ENCODE results near the gene UBAP2L.

UBAP2L gene, protein sequence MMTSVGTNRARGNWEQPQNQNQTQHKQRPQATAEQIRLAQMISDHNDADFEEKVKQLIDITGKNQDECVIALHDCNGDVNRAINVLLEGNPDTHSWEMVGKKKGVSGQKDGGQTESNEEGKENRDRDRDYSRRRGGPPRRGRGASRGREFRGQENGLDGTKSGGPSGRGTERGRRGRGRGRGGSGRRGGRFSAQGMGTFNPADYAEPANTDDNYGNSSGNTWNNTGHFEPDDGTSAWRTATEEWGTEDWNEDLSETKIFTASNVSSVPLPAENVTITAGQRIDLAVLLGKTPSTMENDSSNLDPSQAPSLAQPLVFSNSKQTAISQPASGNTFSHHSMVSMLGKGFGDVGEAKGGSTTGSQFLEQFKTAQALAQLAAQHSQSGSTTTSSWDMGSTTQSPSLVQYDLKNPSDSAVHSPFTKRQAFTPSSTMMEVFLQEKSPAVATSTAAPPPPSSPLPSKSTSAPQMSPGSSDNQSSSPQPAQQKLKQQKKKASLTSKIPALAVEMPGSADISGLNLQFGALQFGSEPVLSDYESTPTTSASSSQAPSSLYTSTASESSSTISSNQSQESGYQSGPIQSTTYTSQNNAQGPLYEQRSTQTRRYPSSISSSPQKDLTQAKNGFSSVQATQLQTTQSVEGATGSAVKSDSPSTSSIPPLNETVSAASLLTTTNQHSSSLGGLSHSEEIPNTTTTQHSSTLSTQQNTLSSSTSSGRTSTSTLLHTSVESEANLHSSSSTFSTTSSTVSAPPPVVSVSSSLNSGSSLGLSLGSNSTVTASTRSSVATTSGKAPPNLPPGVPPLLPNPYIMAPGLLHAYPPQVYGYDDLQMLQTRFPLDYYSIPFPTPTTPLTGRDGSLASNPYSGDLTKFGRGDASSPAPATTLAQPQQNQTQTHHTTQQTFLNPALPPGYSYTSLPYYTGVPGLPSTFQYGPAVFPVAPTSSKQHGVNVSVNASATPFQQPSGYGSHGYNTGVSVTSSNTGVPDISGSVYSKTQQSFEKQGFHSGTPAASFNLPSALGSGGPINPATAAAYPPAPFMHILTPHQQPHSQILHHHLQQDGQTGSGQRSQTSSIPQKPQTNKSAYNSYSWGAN

DNA sequence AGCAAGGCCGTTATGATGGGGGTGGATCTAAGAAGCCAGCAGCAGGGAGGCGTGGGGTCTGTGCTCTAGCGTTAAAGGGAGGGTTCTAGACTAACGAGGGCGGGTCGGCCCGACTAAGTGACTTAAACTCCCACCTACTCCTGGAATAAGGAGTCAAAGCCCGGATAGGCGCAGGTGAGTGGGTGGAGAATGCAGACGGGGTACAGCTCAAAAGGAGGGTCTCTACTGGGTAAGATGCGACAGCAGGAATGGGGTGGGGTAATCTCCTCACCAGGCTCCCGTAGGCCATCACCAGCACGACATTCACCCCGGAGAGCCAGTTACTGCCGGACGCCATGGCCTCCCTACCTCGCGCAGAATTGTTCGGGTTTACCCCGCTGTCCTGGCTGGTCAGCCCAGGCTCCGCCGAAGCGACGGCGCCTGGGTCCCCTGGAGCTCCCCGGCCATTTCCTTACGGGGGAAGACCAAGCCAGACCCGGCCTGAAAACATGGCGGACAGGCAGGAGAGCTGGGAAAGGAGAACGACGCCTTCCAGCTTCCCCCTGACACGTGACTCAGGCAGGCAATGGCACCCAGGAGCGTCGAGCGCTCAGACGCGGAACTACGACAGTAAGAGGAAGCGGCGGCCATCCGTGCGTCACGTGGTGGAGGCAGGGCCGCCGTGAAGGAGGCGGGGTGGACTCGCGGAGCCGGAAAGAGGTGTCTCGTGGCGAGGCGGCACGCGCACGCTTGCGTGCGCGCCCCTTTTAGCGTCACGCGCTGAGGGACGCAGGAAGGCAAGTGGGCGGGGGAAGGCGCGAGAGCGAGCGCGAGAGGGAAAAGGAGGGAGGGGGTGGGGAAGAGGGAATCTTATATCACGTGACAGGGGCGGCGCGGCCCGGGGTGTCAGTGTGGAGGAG, at the start of gene UBAP2L:
Gene UBAP2L (plus strand): TSS at position 885 of the 899 bp plus-strand sequence. CDS start 4,169 bp downstream, outside the sequence.
- DNase-seq: peak; percentile 100

DNA sequence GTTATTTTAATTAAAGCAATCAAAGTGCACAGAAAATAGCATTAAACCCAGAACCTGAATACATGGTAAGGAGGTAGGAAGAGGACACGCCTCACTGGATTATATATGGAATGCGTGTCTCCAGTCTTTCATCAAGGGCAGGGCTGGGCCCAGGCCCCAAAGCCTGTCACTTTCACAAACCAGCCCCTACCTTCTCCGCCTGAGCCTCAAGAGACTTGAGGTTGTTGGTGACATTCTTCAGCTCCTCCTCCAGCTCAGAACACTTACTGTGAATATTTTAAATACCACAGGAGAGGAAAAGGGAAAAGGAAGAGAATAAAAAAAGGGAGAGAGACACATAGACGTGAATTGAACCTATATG, 49.6 kb upstream of the UBAP2L start:
- DNase-seq: no peak

- DNase-seq: no peak
Observed at GRCh38 chr1:154171880-154172279, 48.9 kb upstream of the UBAP2L start.

DNA sequence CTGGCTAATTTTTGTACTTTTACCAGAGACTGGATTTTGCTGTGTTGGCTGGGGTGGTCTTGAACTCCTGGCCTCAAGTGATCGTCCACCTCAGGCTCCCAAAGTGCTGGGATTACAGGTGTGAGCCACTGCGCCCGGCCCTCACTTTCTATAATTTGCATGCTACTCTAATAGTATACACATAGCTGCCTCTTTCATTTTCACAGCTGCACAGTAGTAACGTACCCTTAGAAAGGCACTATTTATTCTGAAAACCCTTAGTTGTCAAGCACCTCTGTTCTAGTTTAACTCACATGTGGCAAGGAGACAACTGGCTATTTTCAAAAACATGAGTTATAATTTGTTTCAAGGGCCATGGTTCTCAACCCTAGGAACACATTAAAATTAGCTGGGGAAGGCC, 46.1 kb upstream of the UBAP2L start:
- no peak for DNase-seq

DNA sequence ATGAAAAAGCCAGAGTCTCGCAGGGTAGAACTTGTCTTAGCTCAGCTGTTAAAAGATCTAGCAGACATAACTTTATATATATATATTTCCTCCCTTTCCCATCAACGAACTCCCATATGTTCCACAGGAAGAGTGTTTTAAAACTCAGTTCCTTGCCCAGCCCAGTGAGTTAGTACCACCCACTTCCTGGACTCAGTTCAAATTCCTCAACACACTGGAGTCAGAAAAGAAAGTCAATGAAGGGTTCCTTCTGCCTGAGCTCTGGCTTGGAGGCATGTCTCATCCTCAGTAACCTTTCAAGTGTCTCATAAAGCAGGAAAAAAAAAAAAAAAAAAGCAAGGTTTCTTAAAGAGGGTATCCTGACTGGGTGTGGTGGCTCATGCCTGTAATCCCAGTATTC, 44.4 kb upstream of the UBAP2L start:
- no peak for DNase-seq

GRCh38 chr1:154178013-154178412, 42.7 kb upstream of the UBAP2L start:
- DNase-seq: no peak

DNA sequence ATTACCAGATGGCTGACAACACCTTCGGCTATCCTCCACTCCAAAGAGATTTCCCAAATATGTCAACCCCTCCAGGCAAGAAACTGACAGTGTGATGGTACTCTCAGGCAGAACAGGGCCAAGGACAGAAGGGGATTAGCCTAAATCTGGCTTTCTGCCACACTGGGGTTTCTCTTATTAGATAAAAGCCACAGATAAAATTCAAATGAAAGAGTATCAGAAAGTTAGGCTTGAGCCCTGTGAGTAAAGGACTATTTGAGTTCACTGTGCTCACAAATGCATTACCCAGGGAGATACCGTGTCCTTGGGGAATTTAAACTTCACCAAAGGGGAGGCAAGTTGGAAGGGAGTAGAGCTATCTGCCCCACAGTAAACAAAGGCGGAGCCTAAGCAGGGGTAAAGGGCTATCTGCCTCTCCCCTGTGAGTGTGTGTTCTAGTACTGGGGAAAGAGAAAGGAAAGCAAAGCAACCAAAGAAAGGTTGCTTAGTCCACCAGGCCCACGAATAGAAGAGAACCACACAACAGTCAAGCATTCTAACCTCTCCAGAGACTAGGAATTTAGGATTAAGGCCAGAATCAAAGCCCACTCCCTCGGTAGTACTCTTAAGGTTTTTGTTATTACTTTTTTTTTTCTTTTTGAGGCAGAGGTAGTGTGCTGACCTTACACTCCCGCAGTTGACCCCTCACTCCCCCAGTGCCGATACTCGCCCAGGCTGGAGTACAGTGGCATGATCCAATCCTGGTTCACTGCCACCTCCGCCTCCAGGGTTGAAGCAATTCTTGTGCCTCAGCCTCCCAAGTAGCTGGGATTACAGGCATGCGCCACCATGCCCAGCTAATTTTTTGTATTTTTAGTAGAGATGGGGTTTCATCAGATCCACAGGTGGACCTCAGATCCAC, 41.6 kb upstream of the UBAP2L start:
- peak; percentile 97 for DNase-seq

DNA sequence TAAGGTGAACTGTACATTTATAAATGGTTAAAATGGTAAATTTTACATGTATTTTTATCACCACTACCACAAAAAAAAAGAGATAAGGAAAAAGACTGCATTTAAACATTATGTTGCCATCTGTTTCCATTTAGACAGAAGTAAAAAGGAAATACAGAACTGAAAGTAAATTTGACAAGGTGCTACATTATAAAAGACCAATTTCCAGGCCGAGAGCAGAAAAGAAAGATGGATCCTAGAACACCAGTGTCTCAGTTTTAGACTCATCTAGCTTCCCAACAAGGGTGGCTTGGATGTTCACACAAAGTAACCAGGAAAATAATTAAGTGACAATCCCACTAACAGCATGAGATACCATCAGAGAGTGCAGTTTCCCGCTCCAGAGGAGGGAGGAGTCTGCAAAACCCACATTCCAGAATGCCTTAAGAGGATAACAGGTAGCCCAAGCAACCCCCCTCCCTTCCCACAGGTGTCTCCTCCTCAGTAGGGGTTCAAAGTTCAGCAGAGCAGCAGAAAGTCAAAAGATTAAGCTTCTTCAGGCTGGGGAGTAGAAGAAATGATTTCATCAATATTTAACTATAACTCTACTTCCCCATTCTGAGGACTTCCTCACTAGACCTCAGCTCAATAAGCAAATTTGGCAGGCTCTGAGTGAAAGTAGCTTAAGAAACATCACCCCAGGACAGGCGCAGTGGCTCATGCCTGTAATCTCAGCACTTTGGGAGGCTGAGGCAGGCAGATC, 40.6 kb upstream of the UBAP2L start:
- no peak for DNase-seq

DNA sequence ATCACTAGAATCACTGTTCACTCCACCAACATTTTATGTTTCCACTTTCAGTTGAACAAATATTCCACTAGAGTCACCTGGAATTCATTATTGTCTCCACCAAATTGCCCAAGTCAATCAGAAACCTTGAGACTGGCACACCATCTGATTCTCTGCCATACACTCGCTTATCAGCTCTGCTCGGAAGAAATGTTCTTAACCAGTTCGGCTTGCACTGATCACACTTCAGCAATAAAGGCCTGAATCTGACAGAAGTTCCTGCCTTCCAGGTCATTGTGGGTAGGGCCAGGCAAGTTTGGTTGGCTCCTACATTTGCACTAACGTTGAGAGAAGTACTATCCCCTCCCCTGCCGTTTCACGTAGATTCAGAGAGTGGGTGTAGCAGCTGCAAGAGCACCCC, 38.8 kb upstream of the UBAP2L start:
- no peak for DNase-seq

GRCh38 chr1:154182344-154183045, 38.3 kb upstream of the UBAP2L start:
- peak; percentile 70 for DNase-seq

DNA sequence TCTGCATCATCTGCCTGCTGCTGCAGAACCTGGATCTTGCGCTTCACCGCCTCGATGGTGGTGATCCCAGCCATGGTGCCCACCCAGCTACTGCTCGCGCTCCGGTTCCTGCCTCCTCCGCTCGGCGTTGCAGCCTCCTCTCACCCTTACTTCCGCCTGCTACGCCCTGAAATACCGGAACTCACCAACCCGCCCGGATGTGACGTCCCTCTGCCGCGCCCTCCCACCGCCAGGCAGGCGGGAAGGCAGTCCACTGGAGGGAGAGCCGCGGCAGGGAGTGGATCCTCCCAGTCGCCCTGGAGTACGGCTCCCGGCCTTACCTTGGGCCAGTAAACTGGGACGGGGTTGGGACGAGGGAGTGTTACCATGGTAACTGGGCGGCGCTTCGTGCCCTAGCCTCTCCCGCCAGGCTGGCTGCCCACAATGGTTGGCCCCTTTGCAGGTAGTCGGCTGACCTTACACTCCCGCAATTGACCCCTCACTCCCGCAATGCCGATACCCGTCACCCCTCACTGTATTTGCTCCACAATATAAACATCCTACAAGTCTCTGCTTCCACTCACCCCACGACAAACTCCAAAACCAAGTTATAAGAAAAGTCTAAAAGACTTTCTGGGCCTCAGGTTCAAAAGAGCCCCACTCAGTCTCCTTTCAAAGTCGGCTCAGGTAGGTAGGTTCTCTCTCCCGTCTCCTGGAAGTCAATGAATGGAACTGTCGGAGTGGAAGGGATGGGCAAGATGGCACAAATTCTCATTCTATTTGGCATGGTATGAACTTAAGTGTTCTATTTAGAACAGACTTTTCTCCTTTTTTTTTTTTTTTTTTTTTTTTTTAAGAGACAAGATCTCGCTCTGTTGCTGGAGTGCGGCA, 37.5 kb upstream of the UBAP2L start:
- DNase-seq: peak; percentile 99

DNA sequence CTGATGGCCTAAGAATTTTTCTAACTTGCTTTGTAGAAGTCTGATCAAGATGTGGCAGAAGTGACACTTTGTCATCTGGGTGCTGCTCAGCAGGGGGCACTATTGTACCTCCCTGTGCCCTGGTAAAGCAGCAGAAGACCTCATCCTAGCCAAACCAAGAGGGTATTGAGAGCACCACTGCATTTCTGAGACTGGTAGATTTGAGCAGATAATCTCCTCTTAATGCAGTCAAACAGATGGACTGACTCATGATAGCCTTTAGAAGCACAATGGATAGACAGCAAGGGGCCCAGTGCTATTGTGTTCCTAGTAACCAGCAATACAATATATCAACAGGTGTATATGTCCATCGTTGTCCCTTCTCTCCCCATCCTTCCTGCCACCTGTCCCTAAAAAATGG, 34.6 kb upstream of the UBAP2L start:
- peak; percentile 99 for DNase-seq

DNA sequence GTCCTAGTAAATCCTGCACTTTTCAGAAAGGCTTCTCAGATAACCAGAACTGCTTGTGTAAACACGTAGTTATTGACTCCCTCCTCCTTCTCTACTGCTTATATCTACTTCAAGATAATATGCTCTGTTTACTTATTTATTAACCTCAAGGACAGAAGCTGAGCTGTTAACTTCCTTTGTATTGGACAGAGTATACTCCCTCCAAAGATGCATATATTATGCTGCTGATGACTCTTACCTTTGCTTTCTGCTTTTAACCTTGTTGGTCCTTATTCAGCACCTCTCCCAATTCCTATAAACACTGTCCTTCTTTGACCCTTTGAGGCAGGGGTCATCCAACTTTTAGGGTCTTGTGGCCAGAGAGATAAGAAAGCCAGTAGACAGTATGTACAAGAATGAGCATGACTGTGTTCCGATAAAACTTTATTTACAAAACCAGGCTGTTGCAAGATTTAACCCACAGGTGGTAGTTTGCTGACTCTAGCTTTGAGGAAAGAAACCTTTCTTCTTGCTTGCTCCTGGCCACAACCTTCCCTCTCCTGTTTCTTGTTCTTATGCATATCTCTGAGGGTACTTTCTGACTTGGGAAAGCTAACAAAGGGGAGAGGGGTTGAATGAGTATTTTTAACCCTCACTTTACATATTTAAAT, 33.8 kb upstream of the UBAP2L start:
- no peak for DNase-seq

DNA sequence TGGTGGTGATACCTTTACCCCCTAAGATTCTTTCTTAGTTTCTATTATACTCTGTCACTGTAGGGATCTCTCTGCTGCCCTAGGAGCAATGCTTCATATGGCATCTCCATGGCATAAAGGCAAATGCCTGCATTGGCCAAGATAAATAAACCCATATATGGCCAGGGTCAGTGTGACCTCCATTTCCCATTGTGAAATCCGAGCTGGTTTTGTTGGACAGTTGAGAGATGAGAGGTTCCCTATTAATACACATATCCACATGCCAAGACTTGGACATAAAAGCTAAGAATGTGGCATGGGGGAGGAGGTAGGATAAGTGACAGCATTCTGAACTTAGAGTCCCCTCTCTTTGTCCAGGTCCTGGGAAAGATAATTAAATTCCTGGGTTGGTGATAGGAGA, 30.2 kb upstream of the UBAP2L start:
- DNase-seq: no peak

DNA sequence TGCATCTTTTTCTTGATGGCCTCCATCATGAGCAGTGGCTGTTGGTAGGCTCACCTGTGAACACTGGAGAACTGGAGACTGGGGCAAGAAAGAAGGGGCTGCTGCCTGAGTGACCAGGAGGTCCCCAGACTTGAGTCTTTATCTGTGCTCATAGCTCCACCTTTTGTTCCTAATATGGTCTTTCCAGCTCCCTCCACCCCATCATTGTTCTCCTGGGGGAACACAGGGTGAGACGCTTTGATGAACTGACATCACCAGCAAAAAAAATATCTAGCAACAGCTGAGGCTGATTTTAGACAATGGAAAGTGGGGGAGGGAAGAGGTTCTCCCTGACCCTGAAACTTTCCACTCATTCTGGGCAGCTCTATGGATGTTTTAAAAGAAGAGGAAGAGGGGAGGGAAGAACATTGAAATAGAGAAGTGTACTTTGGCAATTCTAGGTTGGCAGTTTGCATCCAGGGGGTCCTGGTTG, 28.7 kb upstream of the UBAP2L start, which contains the start of gene TPM3:
Gene TPM3 (minus strand): TSS at position 111 of the 472 bp plus-strand sequence. CDS start 82 bp downstream, at position 29.
- no peak for DNase-seq

- DNase-seq: no peak
Observed at GRCh38 chr1:154192476-154192875, 28.3 kb upstream of the UBAP2L start.

GRCh38 chr1:154193821-154194220, 26.9 kb upstream of the UBAP2L start:
- no peak for DNase-seq

Data from NCI-H82 (cell line).